LNCaP clone FGC (cell line): ENCODE data around the gene CTSC.

Experiments
- DNase-seq: peaks from one replicate; pipeline ENCODE4 v3.0.0-alpha.2; 2011; ENCODE audit warnings: low read depth
- H3K4me3 ChIP-seq: 2 replicates; pipeline ENCODE4 v1.5.1; 2011; ENCODE audit warnings: mild to moderate bottlenecking, low read depth, low read length, control low read depth
- TF ChIP-seq, protein P1 (sequence below): IDR thresholded peaks from 2 replicates; pipeline ENCODE4 v1.5.1; 2012; ENCODE audit warnings: mild to moderate bottlenecking; ENCODE audit not compliant: control insufficient read depth, insufficient read depth; ENCODE audit errors: extremely low read depth

The CTSC gene

DNA sequence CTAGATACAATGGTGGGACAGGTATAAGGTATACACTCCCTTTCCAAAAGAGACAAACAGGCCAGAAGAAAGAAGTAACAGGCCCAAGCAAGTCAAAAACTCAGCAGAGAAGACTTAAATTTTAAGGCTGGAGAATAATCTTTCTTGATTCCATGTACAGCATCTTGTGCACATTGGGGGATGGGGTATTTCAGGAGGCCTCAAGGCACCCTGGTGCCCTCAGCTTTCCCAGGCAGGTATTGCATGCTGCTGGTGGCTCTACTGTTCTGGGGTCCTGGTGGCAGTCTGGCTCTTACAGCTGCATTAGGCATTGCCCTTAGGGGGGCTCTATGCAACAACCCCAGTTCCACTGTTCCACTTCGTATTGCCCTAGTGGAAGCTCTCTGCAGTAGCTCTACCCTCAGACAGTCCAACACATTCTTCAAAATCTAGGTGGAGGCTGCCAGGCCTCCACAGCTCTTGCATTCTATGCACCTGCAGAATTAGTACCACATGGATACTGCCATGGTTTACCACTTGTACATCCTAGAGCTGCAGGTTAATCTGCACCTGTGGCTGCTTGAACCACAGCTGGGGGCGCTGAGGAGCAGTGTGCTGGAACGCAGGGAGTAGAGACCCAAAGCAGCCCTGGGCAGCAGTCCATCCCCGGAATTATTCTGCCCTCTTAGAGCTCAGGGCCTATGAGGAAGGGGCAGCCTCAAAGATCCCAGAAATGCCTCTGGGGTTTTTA is 4.2 kb upstream of the CTSC start:
- TF ChIP-seq, protein P1, sequence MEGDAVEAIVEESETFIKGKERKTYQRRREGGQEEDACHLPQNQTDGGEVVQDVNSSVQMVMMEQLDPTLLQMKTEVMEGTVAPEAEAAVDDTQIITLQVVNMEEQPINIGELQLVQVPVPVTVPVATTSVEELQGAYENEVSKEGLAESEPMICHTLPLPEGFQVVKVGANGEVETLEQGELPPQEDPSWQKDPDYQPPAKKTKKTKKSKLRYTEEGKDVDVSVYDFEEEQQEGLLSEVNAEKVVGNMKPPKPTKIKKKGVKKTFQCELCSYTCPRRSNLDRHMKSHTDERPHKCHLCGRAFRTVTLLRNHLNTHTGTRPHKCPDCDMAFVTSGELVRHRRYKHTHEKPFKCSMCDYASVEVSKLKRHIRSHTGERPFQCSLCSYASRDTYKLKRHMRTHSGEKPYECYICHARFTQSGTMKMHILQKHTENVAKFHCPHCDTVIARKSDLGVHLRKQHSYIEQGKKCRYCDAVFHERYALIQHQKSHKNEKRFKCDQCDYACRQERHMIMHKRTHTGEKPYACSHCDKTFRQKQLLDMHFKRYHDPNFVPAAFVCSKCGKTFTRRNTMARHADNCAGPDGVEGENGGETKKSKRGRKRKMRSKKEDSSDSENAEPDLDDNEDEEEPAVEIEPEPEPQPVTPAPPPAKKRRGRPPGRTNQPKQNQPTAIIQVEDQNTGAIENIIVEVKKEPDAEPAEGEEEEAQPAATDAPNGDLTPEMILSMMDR: no peak
- H3K4me3 ChIP-seq: no peak overlapping the region
- no peak for DNase-seq

DNA sequence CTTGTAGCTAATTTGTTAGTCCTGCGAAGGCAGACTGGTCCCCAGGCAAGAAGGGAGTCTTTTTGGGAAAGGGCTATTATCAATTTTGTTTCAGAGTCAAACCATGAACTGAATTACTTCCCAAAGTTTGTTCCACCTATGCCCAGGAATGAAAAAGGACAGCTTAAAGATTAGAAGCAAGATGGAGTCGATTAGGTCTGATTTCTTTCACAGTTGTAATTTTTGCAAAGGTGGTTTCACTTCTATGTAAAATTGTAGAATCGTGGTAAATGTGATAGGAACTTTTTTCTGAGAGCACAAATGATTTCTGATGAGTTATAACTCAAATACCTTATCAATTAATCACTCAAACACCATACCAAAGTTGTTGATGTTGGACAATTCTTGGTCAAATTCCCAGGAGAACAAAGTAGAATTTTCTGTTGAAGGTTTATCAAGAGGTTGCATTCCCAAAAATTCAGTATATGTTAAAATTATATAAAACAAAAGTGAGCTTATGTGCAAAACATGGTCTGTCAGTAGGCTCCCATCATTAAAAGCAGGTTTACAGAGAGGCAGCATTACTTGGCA is 2.9 kb upstream of the CTSC start:
- TF ChIP-seq, protein P1: no peak
- DNase-seq: no peak
- H3K4me3 ChIP-seq: no peak overlapping the region

DNA sequence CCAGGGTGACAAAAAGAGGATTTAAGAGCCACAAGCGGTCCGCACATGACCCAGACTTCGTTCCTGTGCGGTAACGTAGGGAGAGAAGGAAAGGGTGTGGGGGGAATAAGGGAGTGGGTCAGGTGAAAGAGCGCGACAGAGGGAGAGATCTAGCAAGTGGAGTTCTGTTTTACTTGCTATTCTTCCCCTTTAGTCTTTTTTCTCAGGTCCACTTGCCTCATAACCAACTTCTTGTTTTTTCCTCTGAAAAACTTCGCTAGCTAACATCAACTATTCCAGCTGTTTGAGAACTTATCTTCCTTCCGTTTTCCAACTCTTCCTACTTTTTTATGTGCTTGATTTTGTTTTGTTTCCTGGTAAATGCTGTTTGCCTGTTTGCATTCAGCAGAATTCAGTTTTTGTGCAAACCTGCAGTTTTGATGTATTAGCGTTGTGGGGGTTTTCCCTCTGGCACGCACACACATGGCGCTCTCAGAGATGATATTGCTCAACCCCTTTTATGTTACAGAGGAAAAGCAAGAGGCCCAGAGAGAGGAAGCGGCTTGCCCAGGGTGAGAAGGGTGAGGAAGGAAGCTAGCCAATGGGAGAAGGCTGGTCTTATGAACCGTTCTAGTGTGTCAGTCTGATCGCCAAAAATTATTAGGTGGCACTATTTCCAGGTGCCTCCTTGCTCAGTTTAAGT is 592 bp upstream of the CTSC start:
- TF ChIP-seq, protein P1: no peak
- peak overlapping the region; percentile 54 for H3K4me3 ChIP-seq
- no peak for DNase-seq

DNA sequence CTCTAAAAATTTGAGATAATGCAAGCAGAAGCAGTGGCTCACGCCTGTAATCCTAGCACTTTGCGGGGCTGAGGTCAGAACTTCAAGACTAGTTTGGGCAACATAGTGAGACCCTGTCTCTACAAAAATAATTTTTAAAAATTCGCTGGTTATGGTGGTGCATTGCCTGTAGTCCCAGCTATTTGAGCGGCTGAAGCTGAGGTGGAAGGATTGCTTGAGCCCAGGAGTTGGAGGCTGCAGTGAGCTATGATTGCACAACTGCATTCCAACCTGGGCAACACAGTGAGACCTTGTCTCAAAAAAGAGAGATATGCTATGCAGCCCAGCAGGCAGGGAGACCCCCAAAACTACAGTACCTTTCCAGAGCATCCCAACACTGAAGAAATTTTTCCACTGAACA is 2.3 kb downstream of the CTSC start:
- H3K4me3 ChIP-seq: no peak overlapping the region
- no peak for DNase-seq

DNA sequence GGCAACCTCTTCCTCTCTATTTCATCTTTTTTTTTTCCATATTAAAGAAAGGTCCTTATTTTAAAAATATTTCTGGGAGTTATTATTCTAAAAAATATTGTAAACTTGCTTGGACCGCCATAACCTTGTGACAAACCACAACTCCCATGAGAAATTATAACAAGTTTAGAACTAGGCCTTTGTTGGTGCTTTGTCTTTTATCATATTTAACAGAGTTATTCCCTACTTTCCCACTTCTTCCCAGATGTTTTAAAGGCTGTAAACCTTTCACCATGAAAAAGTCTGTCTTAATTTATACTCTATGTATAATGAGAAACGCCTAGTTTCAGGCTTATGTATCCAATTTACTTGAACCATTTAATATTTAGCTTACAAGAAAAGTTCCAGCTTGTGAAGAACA is 3.7 kb downstream of the CTSC start:
- H3K4me3 ChIP-seq: no peak overlapping the region
- DNase-seq: no peak
- TF ChIP-seq, protein P1: no peak

More for the DNA sequence above, 2.3 kb downstream of the CTSC start:
- TF ChIP-seq, protein P1: no peak

DNA sequence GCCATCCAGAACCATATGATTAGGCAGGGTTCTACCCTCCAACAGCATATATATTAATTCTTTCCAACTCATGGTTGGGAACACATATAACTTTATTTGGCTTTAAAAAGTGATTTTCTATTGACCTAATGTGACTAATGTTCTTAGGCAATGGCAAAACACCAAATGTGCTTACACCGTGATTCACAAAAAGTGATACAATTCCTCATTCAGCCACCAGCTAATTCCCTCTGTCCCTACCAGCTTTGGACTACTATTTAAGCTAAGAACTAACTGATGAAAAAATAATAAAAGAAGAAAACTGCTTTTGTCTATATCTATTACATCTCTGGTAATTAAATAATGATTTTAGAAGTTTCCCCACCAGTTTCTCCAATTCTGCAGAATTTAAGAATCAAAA is 4.7 kb downstream of the CTSC start:
- no peak for DNase-seq
- no peak overlapping the region for H3K4me3 ChIP-seq
- TF ChIP-seq, protein P1: no peak
